Ovary (tissue), 3 donors: Measurements from ENCODE around the gene SMAD3.

Experiments
- POLR2A ChIP-seq: fragments of 450-650 bp; IDR thresholded peaks from one replicate; pipeline ENCODE4 v1.6.1; 2017; ENCODE audit warnings: antibody characterized with exemption, mild to moderate bottlenecking, moderate library complexity
- TF ChIP-seq, protein P1 (sequence below), 3 donors: fragments of 450-650 bp in 2 of 3; fragments of 200-600 bp in 1 of 3; IDR thresholded peaks; one replicate each; pipeline versions ENCODE4 v1.5.1 to v1.8.0; 2016 to 2022; ENCODE audit warnings: antibody characterized with exemption in 3 of 3, mild to moderate bottlenecking in 1 of 3
- donor health status: DM: no; HTN: no; CAD: no.

DNA sequence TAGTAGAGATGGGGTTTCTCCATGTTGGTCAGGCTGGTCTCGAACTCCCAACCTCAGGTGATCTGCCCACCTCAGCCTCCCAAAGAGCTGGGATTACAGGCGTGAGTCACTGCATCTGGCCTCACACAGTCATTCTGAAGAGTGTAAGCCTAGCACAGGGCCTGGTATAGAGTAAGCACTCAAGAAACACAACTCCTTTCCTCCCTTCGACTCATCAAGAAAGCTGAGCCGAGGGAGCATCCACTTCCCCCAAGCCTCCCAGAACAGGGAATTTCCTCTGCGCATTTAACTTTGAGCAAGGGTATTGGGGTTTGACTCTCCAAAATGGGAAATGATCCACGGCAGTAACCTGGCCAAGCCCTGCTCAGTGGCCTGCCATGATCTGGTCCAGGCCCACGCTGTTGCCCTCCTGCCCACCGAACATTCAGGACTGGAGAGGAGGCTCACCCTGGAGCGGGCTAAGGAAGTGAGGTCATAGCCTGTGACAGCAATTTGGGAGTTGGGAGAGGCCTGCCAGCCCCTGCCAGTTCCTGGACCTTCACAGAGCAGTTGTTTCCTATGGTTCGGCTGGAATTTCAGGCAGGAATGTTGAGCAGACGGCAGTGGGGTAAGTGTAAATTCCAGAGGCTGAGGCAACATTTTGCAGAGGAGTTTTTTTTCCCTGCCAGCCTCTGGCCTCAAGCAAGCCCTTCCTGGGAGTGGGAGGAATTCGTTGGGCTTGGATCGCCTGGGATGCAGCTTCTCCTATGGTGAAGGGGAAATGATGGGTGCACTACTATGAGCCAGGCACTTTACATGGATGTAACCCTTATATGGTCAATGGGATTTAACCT is 21.2 kb upstream of the SMAD3 start:
- TF ChIP-seq, protein P1, sequence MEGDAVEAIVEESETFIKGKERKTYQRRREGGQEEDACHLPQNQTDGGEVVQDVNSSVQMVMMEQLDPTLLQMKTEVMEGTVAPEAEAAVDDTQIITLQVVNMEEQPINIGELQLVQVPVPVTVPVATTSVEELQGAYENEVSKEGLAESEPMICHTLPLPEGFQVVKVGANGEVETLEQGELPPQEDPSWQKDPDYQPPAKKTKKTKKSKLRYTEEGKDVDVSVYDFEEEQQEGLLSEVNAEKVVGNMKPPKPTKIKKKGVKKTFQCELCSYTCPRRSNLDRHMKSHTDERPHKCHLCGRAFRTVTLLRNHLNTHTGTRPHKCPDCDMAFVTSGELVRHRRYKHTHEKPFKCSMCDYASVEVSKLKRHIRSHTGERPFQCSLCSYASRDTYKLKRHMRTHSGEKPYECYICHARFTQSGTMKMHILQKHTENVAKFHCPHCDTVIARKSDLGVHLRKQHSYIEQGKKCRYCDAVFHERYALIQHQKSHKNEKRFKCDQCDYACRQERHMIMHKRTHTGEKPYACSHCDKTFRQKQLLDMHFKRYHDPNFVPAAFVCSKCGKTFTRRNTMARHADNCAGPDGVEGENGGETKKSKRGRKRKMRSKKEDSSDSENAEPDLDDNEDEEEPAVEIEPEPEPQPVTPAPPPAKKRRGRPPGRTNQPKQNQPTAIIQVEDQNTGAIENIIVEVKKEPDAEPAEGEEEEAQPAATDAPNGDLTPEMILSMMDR (IDR thresholded peaks at IDR 0.05), result no peak
- TF ChIP-seq POLR2A, result no peak
